Testis (tissue), 2 donors: ENCODE measurements around the gene SLC7A9.
"Not testable (repeated sequence)": the region's sequence is repeated elsewhere in the genome, so short reads cannot be mapped to it uniquely, and the experiment has no call there.

ENCODE experiments used
- CTCF ChIP-seq, 3 experiments: fragments of 450-650 bp in 2 of 3; fragments of 200-600 bp in 1 of 3; sonication (generic) in 1 of 3; IDR thresholded peaks; one replicate each; pipeline ENCODE4 v1.5.1; 2016 to 2019; ENCODE audit warnings: antibody characterized with exemption in 3 of 3, mild to moderate bottlenecking in 2 of 3, moderate library complexity in 1 of 3
- POLR2A ChIP-seq: fragments of 450-650 bp; IDR thresholded peaks from one replicate; pipeline ENCODE4 v1.6.1; 2017; ENCODE audit warnings: antibody characterized with exemption, mild to moderate bottlenecking, moderate library complexity

- TF ChIP-seq POLR2A; CTCF (IDR thresholded peaks at IDR 0.05): not testable (repeated sequence)
Measured at GRCh38 chr19:32856818-32857217, 12.7 kb downstream of the SLC7A9 start.
